Skeletal muscle tissue (tissue), 4 donors: ENCODE results near the gene FGFRL1. TPM values are rescaled to one million over a fixed set of nuclear protein-coding genes. Genes with fewer than 3 reads are reported as not detected.

Experiments
- H3K27ac ChIP-seq: one replicate; pipeline ENCODE4 v1.7.0; 2013; ENCODE audit warnings: mild to moderate bottlenecking, low read depth, low read length, inconsistent platforms
- H3K27me3 ChIP-seq, 3 donors: one replicate each; pipeline ENCODE4 v1.7.0; 2013; ENCODE audit warnings: low read length in 3 of 3; ENCODE audit not compliant: control insufficient read depth in 3 of 3, insufficient read depth in 3 of 3
- H3K36me3 ChIP-seq, 3 donors: one replicate each; pipeline ENCODE4 v1.7.0; 2013; ENCODE audit warnings: low read length in 3 of 3; ENCODE audit not compliant: control insufficient read depth in 3 of 3, insufficient read depth in 3 of 3
- H3K4me1 ChIP-seq, 3 donors: one replicate each; pipeline ENCODE4 v1.7.0; 2013; ENCODE audit warnings: low read length in 3 of 3, mild to moderate bottlenecking in 3 of 3; ENCODE audit not compliant: control insufficient read depth in 3 of 3, insufficient read depth in 3 of 3
- H3K4me3 ChIP-seq, 3 donors: one replicate each; pipeline ENCODE4 v1.7.0; 2013; ENCODE audit warnings: low read length in 3 of 3
- H3K9ac ChIP-seq, 3 donors: one replicate each; pipeline ENCODE4 v1.7.0; 2013; ENCODE audit warnings: low read length in 3 of 3, mild to moderate bottlenecking in 3 of 3, moderate library complexity in 2 of 3, low read depth in 1 of 3
- H3K9me3 ChIP-seq, 3 donors: one replicate each; pipeline ENCODE4 v1.7.0; 2013; ENCODE audit warnings: low read length in 3 of 3; ENCODE audit not compliant: control insufficient read depth in 3 of 3
- total RNA-seq: library from RNA; depleted of rRNA; stranded (reverse); fragments of >200 nt; gene quantifications from one replicate; pipeline ENCODE4 v1.2.3, GENCODE V29; 2014
- donor health status: Osteomylitis.

FGFRL1 gene
- total RNA-seq, 1 donor from 2014 or later = 54.3 TPM

DNA sequence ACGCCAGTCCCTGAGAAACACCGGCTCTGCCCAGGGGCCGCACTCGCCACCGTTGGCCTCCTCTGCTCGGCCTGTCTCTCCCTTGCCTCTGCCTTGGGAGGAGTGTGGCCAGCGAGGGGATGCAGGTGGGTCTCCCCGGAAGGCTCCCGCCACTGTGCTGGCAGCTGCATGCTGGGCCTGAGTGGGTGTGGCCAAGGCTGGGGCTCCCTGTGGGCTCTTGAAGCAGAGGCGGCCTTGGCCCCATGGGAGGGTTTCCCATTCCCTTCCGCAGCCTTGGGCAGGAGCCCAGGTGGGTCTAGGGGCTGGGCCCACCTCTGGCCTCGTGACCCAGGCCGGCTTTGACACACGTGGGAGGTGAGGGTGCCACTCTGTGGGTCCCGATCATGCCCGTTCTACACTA, 19.1 kb downstream of the FGFRL1 start:
- Histone ChIP-seq H3K36me3 (peaks cover 0 to 6% (median 5%) of the 10 kb centered on the region in 3 donors), H3K4me1 (peaks cover 5 to 15% (median 12%) of the 10 kb centered on the region in 3 donors), H3K9me3 (no peaks in the 10 kb centered on the region), H3K9ac (no peak overlapping the region), H3K27ac (no peak overlapping the region), H3K27me3 (peaks cover 35 to 70% (median 38%) of the 10 kb centered on the region in 3 donors), H3K4me3 (no peak overlapping the region)

DNA sequence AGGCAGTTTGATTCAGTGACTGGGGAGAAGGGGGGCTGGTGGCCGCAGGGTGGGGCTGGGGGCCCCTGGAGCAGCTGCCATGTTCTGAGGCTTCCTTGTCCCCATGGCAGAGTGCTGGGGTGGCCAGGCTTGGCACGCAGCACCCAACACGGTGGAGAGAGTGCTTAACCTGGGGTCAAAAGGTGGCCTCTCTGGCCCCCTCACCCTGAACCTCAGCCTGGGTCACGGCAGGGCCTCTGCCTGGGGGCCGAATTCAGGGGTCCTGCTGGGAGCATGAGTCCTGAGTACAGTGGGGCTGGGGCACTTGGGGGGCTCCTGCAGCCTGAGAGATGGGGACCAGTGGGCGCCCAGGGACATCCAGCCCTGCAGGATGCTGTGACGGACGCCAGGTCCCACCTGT, 19.9 kb downstream of the FGFRL1 start:
- Histone ChIP-seq H3K27ac (no peak overlapping the region), H3K9me3 (no peaks in the 10 kb centered on the region), H3K9ac (no peak overlapping the region), H3K27me3 (peaks cover 37 to 74% (median 38%) of the 10 kb centered on the region in 3 donors), H3K4me3 (no peak overlapping the region), H3K4me1 (peaks cover 5 to 16% (median 11%) of the 10 kb centered on the region in 3 donors), H3K36me3 (no peaks in the 10 kb centered on the region)

DNA sequence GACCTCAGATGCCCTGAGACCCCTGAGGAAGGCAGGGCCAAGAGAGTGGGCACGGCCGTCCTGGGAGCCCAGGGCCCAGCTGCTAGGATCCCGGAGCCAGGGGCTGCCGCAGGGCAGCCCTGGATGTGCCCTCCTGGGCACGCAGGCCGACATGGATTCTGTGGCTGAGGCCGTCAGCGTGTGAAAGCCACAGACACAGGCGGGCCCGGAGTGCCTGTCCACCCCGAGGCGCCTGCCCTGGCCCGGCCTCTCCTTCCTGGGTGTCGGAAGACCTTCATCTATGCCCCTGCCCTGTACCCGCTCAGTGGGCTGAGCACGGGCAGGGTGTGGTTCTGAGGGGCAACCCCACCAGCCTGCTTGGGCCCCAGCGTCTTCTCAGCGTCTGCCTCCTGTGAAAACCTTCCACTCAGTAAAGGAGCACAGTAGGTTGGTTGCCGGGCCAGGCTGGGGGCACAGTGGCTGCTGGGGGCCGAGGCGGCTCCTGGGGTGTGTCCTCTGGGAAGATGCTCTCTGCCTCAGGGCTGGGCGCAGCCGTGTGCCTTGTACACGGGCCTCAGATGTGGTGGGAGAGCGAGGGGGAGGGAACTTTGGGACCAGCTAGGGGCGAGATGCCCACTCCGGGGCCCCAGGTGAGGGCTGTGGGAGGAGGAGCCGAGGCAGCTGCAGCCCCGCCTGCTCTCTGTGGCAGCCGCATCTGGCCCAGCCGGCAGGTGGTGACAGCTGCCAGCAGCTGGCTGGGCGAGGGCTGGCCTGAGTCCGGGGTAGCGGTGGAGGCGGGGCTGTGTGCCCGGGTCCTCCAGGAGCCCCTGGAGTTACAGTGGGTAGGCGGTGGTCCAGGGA, 20.8 kb downstream of the FGFRL1 start:
- peaks cover 5 to 16% (median 11%) of the 10 kb centered on the region in 3 donors for H3K4me1 ChIP-seq
- peaks cover 41 to 81% (median 43%) of the 10 kb centered on the region in 3 donors for H3K27me3 ChIP-seq
- no peaks in the 10 kb centered on the region for H3K9me3 ChIP-seq
- H3K9ac ChIP-seq = no peak overlapping the region
- H3K36me3 ChIP-seq = no peaks in the 10 kb centered on the region
- H3K27ac ChIP-seq = no peak overlapping the region
- H3K4me3 ChIP-seq = no peak overlapping the region

DNA sequence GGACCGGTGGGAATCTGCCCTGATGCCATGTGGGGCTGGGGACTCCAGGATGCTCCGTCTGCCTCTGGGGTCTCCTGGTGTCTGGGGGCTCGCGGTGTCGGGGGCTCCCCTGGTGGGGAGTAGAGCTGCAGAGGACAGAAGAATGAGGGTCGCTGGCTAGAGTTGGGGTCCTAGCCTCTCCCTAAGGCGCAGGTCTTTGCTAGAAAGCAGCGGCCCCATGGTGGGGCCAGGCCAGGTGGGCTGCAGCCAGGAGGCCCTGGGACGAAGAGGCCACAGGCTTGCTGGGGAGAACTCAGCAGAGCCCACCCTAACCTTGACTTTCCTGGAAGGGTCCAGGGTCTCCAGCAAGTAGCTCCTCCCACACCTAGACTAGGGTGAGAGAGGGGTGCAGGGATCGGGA, 21.4 kb downstream of the FGFRL1 start:
- Histone ChIP-seq H3K36me3 (no peaks in the 10 kb centered on the region), H3K27me3 (peaks cover 41 to 83% (median 43%) of the 10 kb centered on the region in 3 donors), H3K9ac (no peak overlapping the region), H3K9me3 (no peaks in the 10 kb centered on the region), H3K4me3 (no peak overlapping the region), H3K27ac (no peak overlapping the region), H3K4me1 (peaks cover 5 to 16% (median 11%) of the 10 kb centered on the region in 3 donors)

DNA sequence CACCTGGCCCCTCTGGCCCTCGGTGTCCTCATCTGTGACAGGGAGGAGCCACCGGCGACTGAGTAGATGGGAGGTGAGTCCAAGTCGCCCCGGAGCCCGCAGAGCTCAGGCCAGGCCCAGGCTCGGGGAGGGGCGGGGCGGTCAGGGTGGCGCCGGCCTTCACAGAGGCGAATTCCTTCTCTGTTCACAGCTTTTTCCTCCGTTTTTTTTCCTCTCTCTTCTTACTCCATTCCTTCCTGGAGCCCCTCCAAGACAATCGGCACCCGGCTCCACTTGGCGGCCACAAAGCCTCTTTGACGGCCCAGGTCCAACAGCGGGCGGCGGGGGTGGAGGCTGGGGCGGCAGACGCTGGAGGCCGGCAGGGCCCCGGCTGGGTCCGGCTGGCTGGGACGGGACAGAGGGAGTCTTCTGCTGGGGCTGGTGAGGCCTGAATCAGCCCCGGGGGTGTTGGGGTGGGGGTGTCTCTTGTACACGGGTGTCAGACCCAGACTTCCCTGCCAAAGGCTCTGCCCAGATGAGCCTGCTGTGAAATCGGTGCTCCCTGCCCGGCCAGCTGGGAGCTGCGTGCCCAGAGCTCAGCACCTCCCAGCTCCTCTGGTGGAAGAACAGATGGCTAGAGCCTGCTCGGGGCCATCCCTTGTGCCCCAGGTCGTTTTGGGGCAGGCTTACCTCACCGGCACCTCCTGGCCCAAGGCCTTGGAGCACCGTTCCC, 22.6 kb downstream of the FGFRL1 start:
- peak overlapping the region in 1 of 3 donors; percentile 29 for H3K4me3 ChIP-seq
- H3K9ac ChIP-seq = peak overlapping the region in 1 of 3 donors; percentile 33
- no peak overlapping the region for H3K27ac ChIP-seq
- no peaks in the 10 kb centered on the region for H3K36me3 ChIP-seq
- H3K9me3 ChIP-seq = no peaks in the 10 kb centered on the region
- peaks cover 5 to 17% (median 12%) of the 10 kb centered on the region in 3 donors for H3K4me1 ChIP-seq
- peaks cover 38 to 74% (median 44%) of the 10 kb centered on the region in 3 donors for H3K27me3 ChIP-seq

DNA sequence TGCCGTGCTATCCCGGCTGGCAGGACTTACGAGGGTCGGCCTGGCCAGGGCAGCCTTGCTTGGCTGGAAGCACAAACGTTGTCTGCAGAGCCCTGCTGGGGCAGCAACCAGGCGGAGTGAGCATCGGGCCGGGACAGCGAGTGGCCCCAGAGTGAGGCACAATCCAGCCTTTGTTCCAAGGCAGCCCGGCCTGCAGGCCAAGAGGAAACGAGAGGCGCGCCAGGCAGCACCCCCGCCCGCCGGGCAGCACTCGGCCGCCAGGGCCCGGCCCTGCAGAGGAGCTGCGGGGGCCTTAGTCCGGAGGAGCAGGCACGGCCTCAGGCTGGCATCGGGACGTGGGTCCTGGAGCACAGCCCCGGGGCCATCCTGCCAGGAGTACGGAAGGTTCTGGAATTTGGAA, 24.1 kb downstream of the FGFRL1 start:
- Histone ChIP-seq H3K27ac (no peak overlapping the region), H3K9ac (peak overlapping the region in 1 of 3 donors; percentile 25), H3K9me3 (no peaks in the 10 kb centered on the region)

DNA sequence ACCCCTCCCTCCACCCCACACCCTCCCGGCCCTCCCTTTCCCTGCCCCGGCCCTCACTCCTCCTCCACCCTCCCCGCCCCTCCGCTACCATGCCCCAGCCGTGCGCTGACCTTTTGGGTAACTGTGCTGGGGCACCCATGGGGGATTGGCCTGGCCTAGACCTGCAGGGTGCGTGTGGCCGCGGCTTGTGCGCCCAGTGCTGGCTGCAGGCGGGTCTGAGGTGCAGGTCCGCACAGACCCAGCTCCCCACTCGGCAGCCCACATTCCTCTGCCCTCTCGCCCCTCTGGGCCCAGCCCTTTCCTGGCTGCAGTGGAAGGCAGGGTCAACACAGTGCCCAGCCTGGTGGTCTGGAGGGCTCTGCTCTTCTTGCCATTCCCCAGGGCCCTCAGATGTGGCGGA, 24.7 kb downstream of the FGFRL1 start:
- no peaks in the 10 kb centered on the region for H3K36me3 ChIP-seq
- H3K9me3 ChIP-seq = no peaks in the 10 kb centered on the region
- peaks cover 39 to 70% (median 49%) of the 10 kb centered on the region in 3 donors for H3K27me3 ChIP-seq
- H3K4me3 ChIP-seq = no peak overlapping the region
- H3K4me1 ChIP-seq = peaks cover 12 to 30% (median 15%) of the 10 kb centered on the region in 3 donors
- H3K9ac ChIP-seq = no peak overlapping the region
- no peak overlapping the region for H3K27ac ChIP-seq

More for the DNA sequence above, 24.1 kb downstream of the FGFRL1 start:
- peaks cover 37 to 70% (median 49%) of the 10 kb centered on the region in 3 donors for H3K27me3 ChIP-seq
- H3K36me3 ChIP-seq = no peaks in the 10 kb centered on the region
- peaks cover 12 to 28% (median 15%) of the 10 kb centered on the region in 3 donors for H3K4me1 ChIP-seq
- H3K4me3 ChIP-seq = no peak overlapping the region

DNA sequence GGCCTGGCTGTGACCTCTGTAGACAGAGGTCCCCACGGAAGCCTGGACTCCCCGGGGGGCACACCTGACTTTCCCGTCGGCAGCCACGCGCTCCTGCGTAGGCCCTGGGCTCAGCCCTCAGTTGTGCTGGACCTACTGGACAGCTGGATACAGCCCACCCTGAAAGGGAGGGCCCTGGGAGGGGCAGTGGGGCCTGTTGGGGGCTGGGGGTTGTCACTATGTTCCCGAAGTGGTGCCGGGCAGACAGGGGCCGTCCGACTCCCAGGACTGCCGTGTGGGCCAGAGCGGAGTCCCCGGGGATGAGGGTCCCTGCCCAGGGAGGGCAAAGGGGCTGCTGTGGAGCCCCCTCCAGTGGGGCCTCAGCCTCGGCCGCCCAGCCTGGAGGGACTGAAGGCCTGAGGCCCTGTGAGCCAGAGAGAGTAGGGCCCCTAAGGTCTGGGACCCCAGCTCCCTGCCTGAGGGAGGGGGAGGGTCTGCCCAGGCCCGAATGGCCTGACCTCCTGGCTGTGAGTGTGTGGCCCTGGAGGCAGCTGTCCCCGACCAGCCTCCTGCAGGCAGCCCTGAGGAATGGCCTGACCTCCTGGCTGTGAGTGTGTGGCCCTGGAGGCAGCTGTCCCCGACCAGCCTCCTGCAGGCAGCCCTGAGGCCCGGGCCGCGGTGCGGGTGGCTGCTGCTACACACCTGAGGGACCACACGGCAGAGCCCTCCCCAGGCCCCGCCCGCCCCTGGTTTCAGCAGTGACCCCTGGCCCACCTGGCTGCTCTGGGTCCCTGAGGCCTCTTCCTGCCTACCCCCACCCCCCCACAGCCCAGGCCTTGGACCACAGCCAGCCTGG, 25.8 kb downstream of the FGFRL1 start:
- Histone ChIP-seq H3K4me3 (no peak overlapping the region), H3K36me3 (no peaks in the 10 kb centered on the region), H3K9me3 (no peaks in the 10 kb centered on the region), H3K27ac (no peak overlapping the region), H3K9ac (no peak overlapping the region), H3K27me3 (peaks cover 31 to 69% (median 45%) of the 10 kb centered on the region in 3 donors), H3K4me1 (peaks cover 15 to 36% (median 21%) of the 10 kb centered on the region in 3 donors)

DNA sequence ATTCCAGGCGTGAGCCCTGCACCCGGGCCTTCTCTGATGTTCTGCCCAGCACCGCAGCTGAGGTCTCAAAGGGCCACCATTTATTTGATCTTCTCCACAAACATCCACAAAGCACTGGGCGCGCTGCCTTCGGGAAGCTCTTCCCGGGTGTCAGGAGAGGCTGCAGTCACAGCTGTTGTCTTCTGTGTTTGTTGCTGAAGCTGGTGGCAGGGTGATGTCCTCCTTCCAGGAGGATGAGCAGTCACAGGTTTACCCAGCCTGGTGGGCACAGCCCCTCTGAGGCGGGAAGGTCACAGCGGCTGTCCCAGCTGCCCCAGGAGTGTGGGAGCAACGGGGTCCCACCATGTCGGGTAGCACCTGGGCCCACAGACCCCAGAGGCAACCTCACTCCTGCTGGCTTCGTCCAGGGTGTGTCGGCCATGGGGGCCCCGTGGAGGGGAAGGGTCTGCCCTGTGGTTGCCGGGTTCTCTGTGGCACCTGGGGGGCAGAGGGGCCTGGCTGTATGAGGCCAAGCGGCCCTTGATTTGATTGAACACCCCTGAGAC, 27.6 kb downstream of the FGFRL1 start:
- no peak overlapping the region for H3K27ac ChIP-seq
- H3K4me3 ChIP-seq = no peak overlapping the region
- H3K9me3 ChIP-seq = no peaks in the 10 kb centered on the region
- no peak overlapping the region for H3K9ac ChIP-seq
- H3K27me3 ChIP-seq = peaks cover 25 to 62% (median 38%) of the 10 kb centered on the region in 3 donors
- H3K36me3 ChIP-seq = no peaks in the 10 kb centered on the region
- H3K4me1 ChIP-seq = peaks cover 23 to 40% (median 23%) of the 10 kb centered on the region in 3 donors
